ENCODE results near the gene NAPB.

GRCh38 chr20:23449421-23449820, 28.1 kb upstream of the NAPB start:
- no peak for TF ChIP-seq CTCF (IDR thresholded peaks at IDR 0.05; ENCODE audit: poor library complexity, severe bottlenecking)
- no peak for TF ChIP-seq REST (IDR thresholded peaks at IDR 0.05; ENCODE audit: borderline replicate concordance)

Data from neural cell (in vitro differentiated cells).